DMS79 treated with DMSO at 0.1 percent for 48 hours (cell line): ENCODE measurements around the gene FUZ.
A peak's percentile ranks its signal among the peaks of the same experiment; 100 is the strongest.

Experiments
- DNase-seq: peaks from one replicate; lab custom pipeline; 2025; lab: John Stamatoyannopoulos, UW

The FUZ gene

GRCh38 chr19:49812997-49813861, at the start of gene FUZ:
Gene FUZ (minus strand): TSS chr19:49813292. CDS start chr19:49813106, 186 bp downstream.
- peak; percentile 98 for DNase-seq

- no peak for DNase-seq
Observed at GRCh38 chr19:49862391-49863253, 49.5 kb upstream of the FUZ start.

GRCh38 chr19:49861541-49862378, 48.7 kb upstream of the FUZ start:
- no peak for DNase-seq

- DNase-seq: no peak
Observed at GRCh38 chr19:49861107-49861506, 48.0 kb upstream of the FUZ start.

- no peak for DNase-seq
Observed at GRCh38 chr19:49860336-49861102, 47.4 kb upstream of the FUZ start.

- DNase-seq: no peak
Observed at GRCh38 chr19:49859682-49860335, 46.7 kb upstream of the FUZ start.

GRCh38 chr19:49858088-49858985, 45.2 kb upstream of the FUZ start:
- DNase-seq: no peak

- no peak for DNase-seq
Observed at GRCh38 chr19:49857838-49858087, 44.7 kb upstream of the FUZ start.

GRCh38 chr19:49857061-49857837, 44.2 kb upstream of the FUZ start:
- DNase-seq: no peak

GRCh38 chr19:49856574-49857021, 43.5 kb upstream of the FUZ start:
- no peak for DNase-seq

- DNase-seq: no peak
Observed at GRCh38 chr19:49855676-49856573, 42.8 kb upstream of the FUZ start.

GRCh38 chr19:49855277-49855675, 42.2 kb upstream of the FUZ start:
- no peak for DNase-seq

GRCh38 chr19:49854378-49855263, 41.5 kb upstream of the FUZ start:
- DNase-seq: no peak

GRCh38 chr19:49853852-49854377, 40.8 kb upstream of the FUZ start:
- no peak for DNase-seq

- DNase-seq: no peak
Observed at GRCh38 chr19:49852631-49853126, 39.6 kb upstream of the FUZ start.

- DNase-seq: no peak
Observed at GRCh38 chr19:49851456-49852259, 38.6 kb upstream of the FUZ start.
